ENCODE measurements around the gene CRTC3.

DNA sequence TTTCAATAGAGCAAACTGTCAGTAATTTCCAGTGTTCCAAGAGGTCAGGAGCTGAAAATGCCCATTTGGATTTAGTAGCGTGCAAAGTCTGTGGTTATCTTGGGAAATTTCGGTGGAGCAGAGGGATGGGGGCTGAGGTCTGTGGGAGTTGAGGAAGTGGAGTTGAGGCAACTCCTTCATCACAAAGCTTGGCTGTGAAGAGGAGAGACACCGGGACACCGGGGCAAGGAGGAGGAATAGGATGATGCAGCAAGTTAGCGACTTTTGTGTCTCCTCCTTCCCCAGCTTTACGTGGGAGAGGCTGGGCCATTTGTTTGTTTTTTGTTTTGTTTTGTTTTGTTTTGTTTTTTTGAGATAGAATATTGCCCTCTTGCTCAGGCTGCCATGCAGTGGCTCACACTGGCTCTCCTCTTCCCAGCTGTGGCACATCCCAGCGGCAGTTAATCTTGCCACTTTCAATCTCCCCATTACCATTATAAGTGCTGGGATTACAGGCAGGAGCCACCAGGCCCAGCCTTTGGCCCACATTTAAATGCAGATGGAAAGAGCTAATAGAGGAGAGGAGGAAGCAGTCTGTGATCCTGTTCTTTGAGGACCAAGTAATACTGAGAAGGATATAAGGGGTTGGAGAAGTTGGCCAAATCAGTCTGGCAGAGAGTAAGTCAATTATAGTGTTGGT is 47.1 kb downstream of the CRTC3 start:
- TF ChIP-seq, protein P1, sequence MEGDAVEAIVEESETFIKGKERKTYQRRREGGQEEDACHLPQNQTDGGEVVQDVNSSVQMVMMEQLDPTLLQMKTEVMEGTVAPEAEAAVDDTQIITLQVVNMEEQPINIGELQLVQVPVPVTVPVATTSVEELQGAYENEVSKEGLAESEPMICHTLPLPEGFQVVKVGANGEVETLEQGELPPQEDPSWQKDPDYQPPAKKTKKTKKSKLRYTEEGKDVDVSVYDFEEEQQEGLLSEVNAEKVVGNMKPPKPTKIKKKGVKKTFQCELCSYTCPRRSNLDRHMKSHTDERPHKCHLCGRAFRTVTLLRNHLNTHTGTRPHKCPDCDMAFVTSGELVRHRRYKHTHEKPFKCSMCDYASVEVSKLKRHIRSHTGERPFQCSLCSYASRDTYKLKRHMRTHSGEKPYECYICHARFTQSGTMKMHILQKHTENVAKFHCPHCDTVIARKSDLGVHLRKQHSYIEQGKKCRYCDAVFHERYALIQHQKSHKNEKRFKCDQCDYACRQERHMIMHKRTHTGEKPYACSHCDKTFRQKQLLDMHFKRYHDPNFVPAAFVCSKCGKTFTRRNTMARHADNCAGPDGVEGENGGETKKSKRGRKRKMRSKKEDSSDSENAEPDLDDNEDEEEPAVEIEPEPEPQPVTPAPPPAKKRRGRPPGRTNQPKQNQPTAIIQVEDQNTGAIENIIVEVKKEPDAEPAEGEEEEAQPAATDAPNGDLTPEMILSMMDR (conservative IDR thresholded peaks at IDR 0.05 in 1 of 2, IDR thresholded peaks at IDR 0.05 in 1 of 2; ENCODE audit: low read depth in 1 of 2, low read length in 2 of 2) = no peak
- TF ChIP-seq EZH2 (IDR thresholded peaks at IDR 0.05; ENCODE audit: low read length, missing control alignments) = no peak

All from fibroblast of lung (primary cell).